Adrenal gland (tissue), 5 donors: Measurements from ENCODE around the gene ADAMTS6.

ENCODE experiments used
- CTCF ChIP-seq, 6 experiments: fragments of 450-650 bp in 4 of 6; fragments of 200-600 bp in 2 of 6; sonication (generic) in 1 of 6; IDR thresholded peaks; 1 replicate in 5 of 6; 2 replicates in 1 of 6; pipeline versions ENCODE4 v1.5.1 to v1.8.0; 2016 to 2021; ENCODE audit warnings: antibody characterized with exemption in 6 of 6, mild to moderate bottlenecking in 2 of 6, moderate library complexity in 1 of 6
- POLR2A ChIP-seq, 2 donors: fragments of 450-650 bp; IDR thresholded peaks; one replicate each; pipeline ENCODE4 v1.6.1; 2017; ENCODE audit warnings: antibody characterized with exemption in 2 of 2, mild to moderate bottlenecking in 2 of 2, moderate library complexity in 1 of 2
- donor health status: DM: no; HTN: no; CAD: no.

- TF ChIP-seq POLR2A (IDR thresholded peaks at IDR 0.05) (no peak), CTCF (IDR thresholded peaks at IDR 0.05) (no peak)
These were observed 377.8 kb downstream of the ADAMTS6 start for GRCh38 chr5:65103756-65104440.
